Caco-2 (cell line): Measurements from ENCODE around the gene REELD1. TPM values are rescaled to one million over a fixed set of nuclear protein-coding genes. Genes with fewer than 3 reads are reported as not detected.

Experiments
- BruUV-seq: library from RNA; stranded (reverse); fragments of 400-500 nt; replicated peaks from 2 replicates; lab custom pipeline; 2021; lab: Mats Ljungman, UMichigan
- CTCF ChIA-PET: fragments of 300-600 bp; sonication (Branson Sonifier 250); formaldehyde crosslinking; loops from one replicate; lab custom pipeline; 2022; ENCODE audit warnings: antibody characterized with exemption; lab: Charles Lee
- POLR2A ChIA-PET: fragments of 300-600 bp; sonication (Branson Sonifier 250); formaldehyde crosslinking; loops from one replicate; lab custom pipeline; 2022; ENCODE audit warnings: antibody characterized with exemption; lab: Charles Lee
- DNase-seq, 2 experiments: peaks; one replicate each; pipeline versions ENCODE4 v3.0.0 to v3.0.0-alpha.2; 2020 to 2022
- H3K27me3 ChIP-seq: replicated peaks from 2 replicates; pipeline ENCODE4 v1.6.0; 2011; ENCODE audit warnings: low read length; ENCODE audit not compliant: control insufficient read depth, insufficient read depth
- H3K36me3 ChIP-seq: 2 replicates; pipeline ENCODE4 v1.5.1; 2011; ENCODE audit warnings: low read length; ENCODE audit not compliant: control insufficient read depth, insufficient read depth
- H3K4me1 ChIP-seq: fragments of 250-450 bp; sonication (Bioruptor Pico); 2 replicates; pipeline ENCODE4 v1.5.1; 2020; ENCODE audit warnings: mild to moderate bottlenecking
- H3K4me3 ChIP-seq: 2 replicates; pipeline ENCODE4 v1.5.1; 2011; ENCODE audit warnings: low read depth, mild to moderate bottlenecking, control low read depth, low read length
- H3K9me3 ChIP-seq: fragments of 250-450 bp; sonication (Bioruptor Pico); 2 replicates; pipeline ENCODE4 v1.5.1; 2020; ENCODE audit warnings: mild to moderate bottlenecking, moderate library complexity
- H3K27ac Mint-ChIP-seq: one replicate; pipeline ENCODE4 v1.8.0; 2022; ENCODE audit warnings: mixed read lengths; ENCODE audit not compliant: unreplicated experiment
- H3K27me3 Mint-ChIP-seq: one replicate; pipeline ENCODE4 v1.8.0; 2022; ENCODE audit warnings: mixed read lengths; ENCODE audit not compliant: insufficient read depth, unreplicated experiment
- H3K36me3 Mint-ChIP-seq: one replicate; pipeline ENCODE4 v1.8.0; 2022; ENCODE audit warnings: mild to moderate bottlenecking, mixed read lengths; ENCODE audit not compliant: insufficient read depth, unreplicated experiment
- H3K4me1 Mint-ChIP-seq: one replicate; pipeline ENCODE4 v1.8.0; 2022; ENCODE audit warnings: low read depth, mixed read lengths; ENCODE audit not compliant: unreplicated experiment
- H3K4me3 Mint-ChIP-seq: one replicate; pipeline ENCODE4 v1.8.0; 2022; ENCODE audit warnings: mild to moderate bottlenecking, moderate library complexity, mixed read lengths; ENCODE audit not compliant: unreplicated experiment
- H3K9me3 Mint-ChIP-seq: one replicate; pipeline ENCODE4 v1.8.0; 2022; ENCODE audit warnings: mixed read lengths; ENCODE audit not compliant: unreplicated experiment
- CTCF ChIP-seq, 2 experiments: fragments of 200-600 bp in 1 of 2; IDR thresholded peaks; 1 replicate in 1 of 2; 2 replicates in 1 of 2; pipeline versions ENCODE4 v1.5.1 to v1.8.0; 2011 to 2022; ENCODE audit warnings: antibody characterized with exemption in 1 of 2, control low read depth in 1 of 2, inconsistent platforms in 1 of 2, low read depth in 1 of 2, low read length in 1 of 2, mild to moderate bottlenecking in 1 of 2, moderate library complexity in 1 of 2; ENCODE audit not compliant: insufficient read depth in 1 of 2, severe bottlenecking in 1 of 2, unreplicated experiment in 1 of 2
- intact Hi-C: fragments of 100-400 bp; cut with micrococcal nuclease; formaldehyde crosslinking; loops from one replicate; pipeline ENCODE4 v1.10.0; 2022; ENCODE audit not compliant: unreplicated experiment
- total RNA-seq: library from RNA; stranded (reverse); gene quantifications from 2 replicates; pipeline ENCODE4 v1.2.3, GENCODE V29; 2022

Gene REELD1
- total RNA-seq, 1 experiment from 2014 or later: not detected

GRCh38 chr4:146243883-146244277, 29.5 kb downstream of the REELD1 start:
- ChIA-PET POLR2A (no interaction called here), CTCF (interaction anchor here (0.6 kb wide), 1 partner anchor 666 kb away, joined by 3 read pairs; no protein-coding TSS in a partner anchor)
- Mint-ChIP-seq H3K9me3 (no peaks in the 10 kb centered on the region), H3K4me1 (peaks cover 5% of the 10 kb centered on the region), H3K36me3 (peaks cover 6% of the 10 kb centered on the region), H3K4me3 (no peak overlapping the region), H3K27ac (no peak overlapping the region), H3K27me3 (no peaks in the 10 kb centered on the region)
- H3K36me3 ChIP-seq: no peaks in the 10 kb centered on the region
- intact Hi-C loops: no loop called here
- no peak for DNase-seq
- H3K27me3 ChIP-seq: no peaks in the 10 kb centered on the region
- TF ChIP-seq CTCF (IDR thresholded peaks at IDR 0.05; ENCODE audit: insufficient read depth in 1 of 2, low read depth in 1 of 2, low read length in 1 of 2, severe bottlenecking in 1 of 2, unreplicated experiment in 1 of 2): no peak
- H3K9me3 ChIP-seq: no peaks in the 10 kb centered on the region
- no TSS peak for BruUV-seq
- no peak overlapping the region for H3K4me3 ChIP-seq
- H3K4me1 ChIP-seq: peaks cover 13% of the 10 kb centered on the region; the same call in 1 of the 2 replicates

GRCh38 chr4:146244496-146244895, 30.2 kb downstream of the REELD1 start:
- ChIA-PET POLR2A (no interaction called here), CTCF (interaction anchor here (0.5 kb wide), 1 partner anchor 46 kb away, joined by 3 read pairs; no protein-coding TSS in a partner anchor)
- H3K36me3 Mint-ChIP-seq: peaks cover 6% of the 10 kb centered on the region
- peaks cover 13% of the 10 kb centered on the region; the same call in 1 of the 2 replicates for H3K4me1 ChIP-seq
- no TSS peak for BruUV-seq
- TF ChIP-seq CTCF (IDR thresholded peaks at IDR 0.05; ENCODE audit: insufficient read depth in 1 of 2, low read depth in 1 of 2, low read length in 1 of 2, severe bottlenecking in 1 of 2, unreplicated experiment in 1 of 2): no peak
- DNase-seq: no peak
- H3K9me3 Mint-ChIP-seq: no peaks in the 10 kb centered on the region
- intact Hi-C loops: no loop called here
- H3K36me3 ChIP-seq: no peaks in the 10 kb centered on the region
- H3K9me3 ChIP-seq: no peaks in the 10 kb centered on the region
- no peak overlapping the region for H3K27ac Mint-ChIP-seq
- no peak overlapping the region for H3K4me3 ChIP-seq
- peaks cover 5% of the 10 kb centered on the region for H3K4me1 Mint-ChIP-seq
- H3K4me3 Mint-ChIP-seq: no peak overlapping the region
- no peaks in the 10 kb centered on the region for H3K27me3 ChIP-seq
- no peaks in the 10 kb centered on the region for H3K27me3 Mint-ChIP-seq

GRCh38 chr4:146245246-146245645, 30.9 kb downstream of the REELD1 start:
- ChIA-PET POLR2A (no interaction called here), CTCF (interaction anchor here (0.5 kb wide), 1 partner anchor 45 kb away, joined by 3 read pairs; no protein-coding TSS in a partner anchor)
- peaks cover 5% of the 10 kb centered on the region for H3K4me1 Mint-ChIP-seq
- H3K27ac Mint-ChIP-seq: no peak overlapping the region
- Histone ChIP-seq H3K27me3 (no peaks in the 10 kb centered on the region), H3K36me3 (no peaks in the 10 kb centered on the region), H3K9me3 (no peaks in the 10 kb centered on the region), H3K4me1 (peaks cover 13% of the 10 kb centered on the region; the same call in 1 of the 2 replicates), H3K4me3 (no peak overlapping the region)
- DNase-seq: peak in 1 of 2 experiments; percentile 5
- no peak for TF ChIP-seq CTCF (IDR thresholded peaks at IDR 0.05; ENCODE audit: insufficient read depth in 1 of 2, low read depth in 1 of 2, low read length in 1 of 2, severe bottlenecking in 1 of 2, unreplicated experiment in 1 of 2)
- no TSS peak for BruUV-seq
- no peak overlapping the region for H3K4me3 Mint-ChIP-seq
- intact Hi-C loops: no loop called here
- no peaks in the 10 kb centered on the region for H3K27me3 Mint-ChIP-seq
- H3K36me3 Mint-ChIP-seq: peaks cover 6% of the 10 kb centered on the region
- no peaks in the 10 kb centered on the region for H3K9me3 Mint-ChIP-seq
